ENCODE measurements around the gene CFAP251.

DNA sequence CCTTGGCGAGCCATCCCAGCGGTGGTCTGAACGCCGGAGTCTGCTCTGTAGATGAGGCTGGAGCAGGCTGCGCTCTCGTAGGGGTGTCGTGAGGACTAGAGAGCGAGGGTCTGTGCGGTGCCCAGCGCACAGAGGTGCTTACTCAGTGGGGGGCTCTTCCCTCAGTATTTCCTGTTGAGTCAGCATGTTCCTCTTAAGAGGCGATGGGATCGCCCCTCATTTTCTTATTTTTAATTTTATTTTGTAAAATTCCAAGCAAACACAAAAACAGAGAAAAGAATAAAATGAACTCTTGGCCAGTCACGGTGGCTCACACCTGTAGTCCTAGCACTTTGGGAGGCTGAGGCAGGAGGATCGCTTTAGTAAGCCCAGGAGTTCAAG, 62.5 kb downstream of the CFAP251 start:
- TF ChIP-seq CTCF (IDR thresholded peaks at IDR 0.05 in 4 of 5, conservative IDR thresholded peaks at IDR 0.05 in 1 of 5): no peak
- no peak for TF ChIP-seq POLR2A (IDR thresholded peaks at IDR 0.05)

All from gastrocnemius medialis (tissue), 4 donors.